A549 (cell line): ENCODE results near the gene CCDC87. TPM values are rescaled to one million over a fixed set of nuclear protein-coding genes. Genes with fewer than 3 reads are reported as not detected.

Experiments
- ATAC-seq, 2 experiments: fragments of 200-7000 bp in 1 of 2; fragments of >200 bp in 1 of 2; cut with Nextera tagmentation in 1 of 2; cut with Tn5 transposase in 1 of 2; 3 replicates each; pipeline versions ENCODE4 v1.8.0 to v1.9.1; 2018 to 2020; ENCODE audit warnings: mild to moderate bottlenecking in 1 of 2, moderate library complexity in 1 of 2
- CTCF ChIA-PET: fragments of 300-600 bp; sonication (Branson Sonifier 250); formaldehyde crosslinking; extraction: SDS; loops from one replicate; lab custom pipeline; 2021; ENCODE audit warnings: antibody characterized with exemption, inconsistent platforms; lab: Yijun Ruan, JAX
- POLR2A ChIA-PET: fragments of 350-600 bp; formaldehyde crosslinking; extraction: SDS; loops from one replicate; lab custom pipeline; 2021; ENCODE audit warnings: antibody characterized with exemption, inconsistent platforms; lab: Yijun Ruan, JAX
- DNase-seq, 2 experiments: peaks; one replicate each; pipeline versions ENCODE4 v3.0.0 to v3.0.0-alpha.2; 2011 to 2016; ENCODE audit warnings: low read depth in 1 of 2, low spot score in 1 of 2
- FAIRE-seq: peaks from 2 replicates; lab custom pipeline; 2011; peaks lifted over from hg19 to GRCh38; lab: Jason Lieb, UNC
- H3K27ac ChIP-seq, 2 experiments: fragments of >200 bp; sonication (Bioruptor Twin); formaldehyde crosslinking; 3 replicates each; pipeline ENCODE4 v1.5.1; 2016 to 2017
- H3K4me1 ChIP-seq: fragments of >200 bp; sonication (Bioruptor Twin); formaldehyde crosslinking; 3 replicates; pipeline ENCODE4 v1.6.1; 2016
- H3K4me2 ChIP-seq: fragments of >200 bp; sonication (Bioruptor Twin); formaldehyde crosslinking; 3 replicates; pipeline ENCODE4 v1.6.1; 2016
- H3K4me3 ChIP-seq: fragments of >200 bp; sonication (Bioruptor Twin); formaldehyde crosslinking; 3 replicates; pipeline ENCODE4 v1.5.1; 2016
- H3K9me3 ChIP-seq: fragments of >200 bp; sonication (Bioruptor Twin); formaldehyde crosslinking; 3 replicates; pipeline ENCODE4 v1.6.1; 2016
- CBX2 ChIP-seq: fragments of 200-600 bp; sonication (generic); IDR thresholded peaks from 2 replicates; pipeline ENCODE4 v1.6.1; 2016; ENCODE audit warnings: low read depth, mild to moderate bottlenecking, borderline replicate concordance
- EHF ChIP-seq: fragments of 250-450 bp; sonication (Bioruptor Pico); IDR thresholded peaks from 2 replicates; pipeline ENCODE4 v1.5.0; 2020; ENCODE audit warnings: mild to moderate bottlenecking
- FOSB ChIP-seq: fragments of 250-450 bp; sonication (Bioruptor Pico); IDR thresholded peaks from 2 replicates; pipeline ENCODE4 v1.5.0; 2020; ENCODE audit warnings: mild to moderate bottlenecking, moderate library complexity
- FOXS1 ChIP-seq: fragments of 250-450 bp; sonication (Bioruptor Pico); IDR thresholded peaks from 2 replicates; pipeline ENCODE4 v1.5.0; 2020; ENCODE audit warnings: mild to moderate bottlenecking, moderate library complexity
- GATA3 ChIP-seq: IDR thresholded peaks from 2 replicates; pipeline ENCODE4 v1.6.1; 2012; ENCODE audit warnings: borderline replicate concordance
- HDAC2 ChIP-seq: fragments of 200-600 bp; sonication (generic); IDR thresholded peaks from 2 replicates; pipeline ENCODE4 v1.6.1; 2016
- HOXA7 ChIP-seq: fragments of 250-450 bp; sonication (Bioruptor Pico); IDR thresholded peaks from 2 replicates; pipeline ENCODE4 v1.5.0; 2020; ENCODE audit warnings: mild to moderate bottlenecking, moderate library complexity
- HOXB5 ChIP-seq: fragments of 250-450 bp; sonication (Bioruptor Pico); IDR thresholded peaks from 2 replicates; pipeline ENCODE4 v1.5.0; 2020; ENCODE audit warnings: mild to moderate bottlenecking, moderate library complexity
- MYC ChIP-seq: IDR thresholded peaks from 2 replicates; pipeline ENCODE4 v1.6.1; 2012; ENCODE audit warnings: mild to moderate bottlenecking, inconsistent platforms, low read length, improper control_type of control experiment, borderline replicate concordance
- NR3C1 ChIP-seq: fragments of >200 bp; sonication (Bioruptor Twin); formaldehyde crosslinking; IDR thresholded peaks from 3 replicates; pipeline ENCODE4 v1.6.1; 2017
- POLR2A ChIP-seq: IDR thresholded peaks from 2 replicates; pipeline ENCODE4 v1.6.1; 2012; ENCODE audit warnings: mild to moderate bottlenecking, low read length
- RFX5 ChIP-seq: fragments of 450-650 bp; IDR thresholded peaks from 2 replicates; pipeline ENCODE4 v1.7.1; 2014; ENCODE audit warnings: antibody characterized with exemption, mild to moderate bottlenecking, moderate library complexity
- RNF2 ChIP-seq: fragments of 200-600 bp; sonication (generic); IDR thresholded peaks from 2 replicates; pipeline ENCODE4 v1.6.1; 2016; ENCODE audit warnings: low read depth, mild to moderate bottlenecking, antibody characterized with exemption, moderate library complexity, borderline replicate concordance
- SMC3 ChIP-seq: fragments of >200 bp; sonication (Bioruptor Twin); formaldehyde crosslinking; IDR thresholded peaks from 3 replicates; pipeline ENCODE4 v1.6.1; 2018; ENCODE audit warnings: inconsistent platforms
- TFCP2L1 ChIP-seq: fragments of 250-450 bp; sonication (Bioruptor Pico); IDR thresholded peaks from 2 replicates; pipeline ENCODE4 v1.5.0; 2021; ENCODE audit warnings: mild to moderate bottlenecking
- ZNF302 ChIP-seq: fragments of 250-450 bp; sonication (Bioruptor Pico); IDR thresholded peaks from 2 replicates; pipeline ENCODE4 v1.9.0; 2021; ENCODE audit warnings: inconsistent platforms, mild to moderate bottlenecking, moderate library complexity
- WGBS: methylation state at CpG from one replicate; pipeline ENCODE4 v1.1.6; 2017; ENCODE audit errors: missing lambda C conversion rate; 5-methylcytosine and 5-hydroxymethylcytosine counted together
- polyA plus RNA-seq, 4 experiments: library from polyadenylated mRNA; depleted of rRNA in 3 of 4; stranded (reverse); fragments of >200 nt; fragmentation: RNase III in 1 of 4; extraction: RNeasy Plus Mini Kit Qiagen cat#74134 plus additional on column Dnase treatment in 1 of 4; gene quantifications; 2 replicates in 3 of 4; 3 replicates in 1 of 4; pipeline ENCODE4 v1.2.3, GENCODE V29; 2011 to 2017
- TF ChIP-seq, protein P1 (sequence below): fragments of >200 bp; sonication (Bioruptor Twin); formaldehyde crosslinking; IDR thresholded peaks from 3 replicates; pipeline ENCODE4 v1.6.1; 2016
- TF ChIP-seq, protein P2 (sequence below): IDR thresholded peaks from 2 replicates; pipeline ENCODE4 v1.6.1; 2012; ENCODE audit warnings: low read depth, borderline replicate concordance
- TF ChIP-seq, protein P3 (sequence below): fragments of 450-650 bp; IDR thresholded peaks from 2 replicates; pipeline ENCODE4 v1.6.1; 2014; ENCODE audit warnings: antibody characterized with exemption
- TF ChIP-seq, protein P4 (sequence below): fragments of 250-450 bp; sonication (Bioruptor Pico); IDR thresholded peaks from 2 replicates; pipeline ENCODE4 v1.5.0; 2020; ENCODE audit warnings: low read depth, mild to moderate bottlenecking, moderate library complexity
- TF ChIP-seq, protein P5 (sequence below): IDR thresholded peaks from 2 replicates; pipeline ENCODE4 v1.6.1; 2012

Gene CCDC87
- polyA plus RNA-seq, 2 of the 4 experiments (the other 2 are of a cell fraction), result 0.47 to 0.68 TPM

DNA sequence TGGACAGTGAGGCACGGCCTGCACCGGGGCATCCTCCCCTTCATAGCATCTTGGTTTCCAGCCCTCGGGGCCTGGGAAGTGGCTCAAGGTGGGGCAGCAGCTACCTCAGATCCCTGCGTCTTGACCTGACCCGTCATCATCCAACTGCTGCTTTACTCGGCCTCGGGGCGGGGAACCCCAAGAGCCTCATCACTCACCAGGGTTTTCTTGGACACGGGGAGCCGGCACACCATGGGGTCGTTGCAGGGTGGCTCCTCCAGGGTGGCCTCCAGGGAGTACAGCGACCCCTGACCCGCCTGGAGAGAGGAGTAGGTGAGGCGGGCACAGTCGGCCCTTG lies 25.1 kb downstream of the CCDC87 start (continued):
- TF ChIP-seq, protein P1, sequence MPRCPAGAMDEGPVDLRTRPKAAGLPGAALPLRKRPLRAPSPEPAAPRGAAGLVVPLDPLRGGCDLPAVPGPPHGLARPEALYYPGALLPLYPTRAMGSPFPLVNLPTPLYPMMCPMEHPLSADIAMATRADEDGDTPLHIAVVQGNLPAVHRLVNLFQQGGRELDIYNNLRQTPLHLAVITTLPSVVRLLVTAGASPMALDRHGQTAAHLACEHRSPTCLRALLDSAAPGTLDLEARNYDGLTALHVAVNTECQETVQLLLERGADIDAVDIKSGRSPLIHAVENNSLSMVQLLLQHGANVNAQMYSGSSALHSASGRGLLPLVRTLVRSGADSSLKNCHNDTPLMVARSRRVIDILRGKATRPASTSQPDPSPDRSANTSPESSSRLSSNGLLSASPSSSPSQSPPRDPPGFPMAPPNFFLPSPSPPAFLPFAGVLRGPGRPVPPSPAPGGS, result no peak
- TF ChIP-seq CBX2 (no peak), FOSB (CRISPR knock-in tag) (no peak)

DNA sequence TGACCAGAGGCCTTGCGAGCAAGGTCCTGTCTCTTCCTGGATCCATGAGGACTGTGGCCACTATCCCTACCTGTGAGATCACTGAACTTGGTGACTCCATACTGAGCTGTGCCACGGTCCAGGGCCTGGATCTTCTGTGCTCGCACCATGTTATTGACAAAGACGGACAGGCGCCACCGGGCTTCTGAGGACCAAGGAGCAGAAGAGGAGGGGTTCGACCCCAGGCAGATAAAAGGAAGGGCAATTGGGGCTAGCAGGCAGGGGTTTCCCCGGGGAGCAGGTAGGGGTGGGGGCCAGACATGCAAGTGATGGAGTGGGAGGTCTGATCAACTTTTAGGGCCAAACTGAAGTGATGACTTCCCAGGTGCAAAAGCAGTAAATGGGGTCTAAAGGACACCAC lies 26.6 kb downstream of the CCDC87 start:
- peaks cover 5% of the 10 kb centered on the region; the same call in 1 of the 3 replicates for H3K4me1 ChIP-seq
- FAIRE-seq, result no peak
- ChIA-PET CTCF (interaction anchor here (1.0 kb wide), 1 partner anchor 26 kb away, joined by 3 read pairs; no protein-coding TSS in a partner anchor), POLR2A (no interaction called here)
- no peak for TF ChIP-seq RNF2
- no peak for TF ChIP-seq EHF (CRISPR knock-in tag)
- no peak for TF ChIP-seq HOXB5
- TF ChIP-seq GATA3, result no peak
- TF ChIP-seq POLR2A, result no peak
- no peak for TF ChIP-seq MYC
- TF ChIP-seq HDAC2, result no peak
- TF ChIP-seq, protein P2, sequence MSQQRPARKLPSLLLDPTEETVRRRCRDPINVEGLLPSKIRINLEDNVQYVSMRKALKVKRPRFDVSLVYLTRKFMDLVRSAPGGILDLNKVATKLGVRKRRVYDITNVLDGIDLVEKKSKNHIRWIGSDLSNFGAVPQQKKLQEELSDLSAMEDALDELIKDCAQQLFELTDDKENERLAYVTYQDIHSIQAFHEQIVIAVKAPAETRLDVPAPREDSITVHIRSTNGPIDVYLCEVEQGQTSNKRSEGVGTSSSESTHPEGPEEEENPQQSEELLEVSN, result no peak
- TF ChIP-seq, protein P3, sequence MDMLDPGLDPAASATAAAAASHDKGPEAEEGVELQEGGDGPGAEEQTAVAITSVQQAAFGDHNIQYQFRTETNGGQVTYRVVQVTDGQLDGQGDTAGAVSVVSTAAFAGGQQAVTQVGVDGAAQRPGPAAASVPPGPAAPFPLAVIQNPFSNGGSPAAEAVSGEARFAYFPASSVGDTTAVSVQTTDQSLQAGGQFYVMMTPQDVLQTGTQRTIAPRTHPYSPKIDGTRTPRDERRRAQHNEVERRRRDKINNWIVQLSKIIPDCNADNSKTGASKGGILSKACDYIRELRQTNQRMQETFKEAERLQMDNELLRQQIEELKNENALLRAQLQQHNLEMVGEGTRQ, result no peak
- TF ChIP-seq, protein P4, sequence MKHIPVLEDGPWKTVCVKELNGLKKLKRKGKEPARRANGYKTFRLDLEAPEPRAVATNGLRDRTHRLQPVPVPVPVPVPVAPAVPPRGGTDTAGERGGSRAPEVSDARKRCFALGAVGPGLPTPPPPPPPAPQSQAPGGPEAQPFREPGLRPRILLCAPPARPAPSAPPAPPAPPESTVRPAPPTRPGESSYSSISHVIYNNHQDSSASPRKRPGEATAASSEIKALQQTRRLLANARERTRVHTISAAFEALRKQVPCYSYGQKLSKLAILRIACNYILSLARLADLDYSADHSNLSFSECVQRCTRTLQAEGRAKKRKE (CRISPR knock-in tag), result no peak
- TF ChIP-seq HOXA7 (CRISPR knock-in tag), result no peak
- TF ChIP-seq TFCP2L1 (CRISPR knock-in tag), result no peak
- TF ChIP-seq, all 56 proteins: peak for 0
- Histone ChIP-seq H3K9me3 (no peaks in the 10 kb centered on the region), H3K4me3 (no peak overlapping the region), H3K4me2 (no peak overlapping the region), H3K27ac (no peak overlapping the region)
- WGBS, result 73% methylated on average over 8 of the region's 8 CpGs
- no peak for ATAC-seq
- DNase-seq, result no peak

DNA sequence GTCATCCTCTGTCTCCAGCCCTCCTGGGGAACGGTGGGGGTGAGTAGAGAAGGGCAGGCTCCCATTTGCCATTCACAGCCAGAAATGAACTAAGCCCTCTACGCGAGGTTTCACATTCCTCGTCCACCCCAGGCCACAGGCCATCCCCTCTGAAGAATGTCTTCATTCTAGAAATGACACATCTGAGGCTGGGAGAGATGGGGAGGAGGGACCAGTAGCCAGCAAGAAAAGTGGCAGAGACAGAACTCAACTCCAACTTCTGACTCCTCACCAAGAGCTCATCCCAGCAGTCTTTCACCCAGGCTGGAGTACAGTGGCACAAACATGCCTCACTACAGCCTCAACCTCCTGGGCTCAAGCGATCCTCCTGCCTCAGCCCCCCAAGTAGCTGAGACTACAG lies 27.9 kb downstream of the CCDC87 start:
- DNase-seq (no peak), FAIRE-seq (no peak), ATAC-seq (no peak)
- WGBS, result 86% methylated on average over 5 of the region's 5 CpGs
- Histone ChIP-seq H3K4me2 (no peak overlapping the region), H3K4me1 (peaks cover 5% of the 10 kb centered on the region; the same call in 1 of the 3 replicates), H3K9me3 (no peaks in the 10 kb centered on the region), H3K27ac (no peak overlapping the region), H3K4me3 (no peak overlapping the region)
- CTCF ChIA-PET, result interaction anchor here (1.0 to 1.5 kb wide), 2 partner anchors 13 to 156 kb away, joined by 4 read pairs; no protein-coding TSS in a partner anchor
- POLR2A ChIA-PET, result no interaction called here
- TF ChIP-seq ZNF302 (CRISPR knock-in tag), result no peak
- no peak for TF ChIP-seq RFX5

DNA sequence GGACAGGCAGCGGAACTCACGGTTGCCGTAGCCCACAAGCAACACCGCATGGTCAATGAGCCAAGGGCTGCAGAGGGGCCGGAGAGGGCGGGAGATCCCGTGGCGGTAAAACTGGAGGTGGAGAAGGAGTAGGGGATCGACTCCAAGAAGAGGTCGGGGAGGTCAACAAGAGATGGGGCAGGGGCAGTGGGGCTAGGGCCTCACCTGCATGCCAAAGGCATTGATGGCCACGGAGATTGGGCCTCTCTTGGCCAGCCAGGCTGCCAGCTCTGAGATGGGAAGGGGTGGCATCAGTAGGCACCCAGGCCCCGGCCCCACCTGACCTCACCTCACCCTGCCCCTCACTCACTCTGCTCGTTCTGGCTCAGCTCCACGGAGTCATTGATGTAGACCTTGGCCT lies 28.3 kb downstream of the CCDC87 start:
- FAIRE-seq, result no peak
- TF ChIP-seq, protein P5, sequence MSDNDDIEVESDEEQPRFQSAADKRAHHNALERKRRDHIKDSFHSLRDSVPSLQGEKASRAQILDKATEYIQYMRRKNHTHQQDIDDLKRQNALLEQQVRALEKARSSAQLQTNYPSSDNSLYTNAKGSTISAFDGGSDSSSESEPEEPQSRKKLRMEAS, result no peak
- TF ChIP-seq FOXS1 (CRISPR knock-in tag) (no peak), NR3C1 (no peak), FOSB (CRISPR knock-in tag) (no peak), SMC3 (no peak)
- ATAC-seq, result no peak
- no peak for DNase-seq
- H3K27ac ChIP-seq, result no peak overlapping the region
- H3K4me3 ChIP-seq, result no peak overlapping the region
- no peaks in the 10 kb centered on the region for H3K9me3 ChIP-seq
- peaks cover 5% of the 10 kb centered on the region; the same call in 1 of the 3 replicates for H3K4me1 ChIP-seq
- CTCF ChIA-PET, result interaction anchor here (1.0 to 1.5 kb wide), 2 partner anchors 13 to 155 kb away, joined by 4 read pairs; no protein-coding TSS in a partner anchor
- no peak overlapping the region for H3K4me2 ChIP-seq
- POLR2A ChIA-PET, result no interaction called here
- 86% methylated on average over 12 of the region's 14 CpGs for WGBS
